GM12878 (cell line): Measurements from ENCODE around the gene BRF1. TPM values are rescaled to one million over a fixed set of nuclear protein-coding genes. Genes with fewer than 3 reads are reported as not detected.

Source experiments
- ATAC-seq: fragments of 200-7000 bp; cut with Tn5 transposase; 3 replicates; pipeline ENCODE4 v1.9.1; 2020; ENCODE audit warnings: mild to moderate bottlenecking, moderate library complexity
- BruUV-seq: library from RNA; stranded (reverse); fragments of 400-500 nt; replicated peaks from 2 replicates; lab custom pipeline; 2021; lab: Mats Ljungman, UMichigan
- CTCF ChIA-PET: fragments of 300-600 bp; sonication (Branson Sonifier 250); formaldehyde crosslinking; extraction: SDS; loops from one replicate; lab custom pipeline; 2021; ENCODE audit warnings: inconsistent platforms; lab: Yijun Ruan, JAX
- POLR2A ChIA-PET: fragments of 350-600 bp; formaldehyde crosslinking; extraction: SDS; loops from one replicate; lab custom pipeline; 2021; ENCODE audit warnings: inconsistent platforms; lab: Charles Lee
- RAD21 ChIA-PET: fragments of 300-600 bp; sonication (Branson Sonifier 250); formaldehyde crosslinking; loops from one replicate; lab custom pipeline; 2023; ENCODE audit warnings: antibody characterized with exemption; ENCODE audit not compliant: unreplicated experiment; lab: Charles Lee
- SMC1A ChIA-PET: fragments of 300-600 bp; sonication (Branson Sonifier 250); formaldehyde crosslinking; loops from one replicate; lab custom pipeline; 2023; ENCODE audit not compliant: unreplicated experiment, uncharacterized antibody; lab: Charles Lee
- DNase-seq: peaks from one replicate; pipeline ENCODE4 v3.0.0-alpha.2; 2011; ENCODE audit warnings: low read depth, low spot score
- FAIRE-seq: peaks from 3 replicates; lab custom pipeline; 2011; peaks lifted over from hg19 to GRCh38; lab: Jason Lieb, UNC
- H2AFZ ChIP-seq: 2 replicates; pipeline ENCODE4 v1.6.0; 2011; ENCODE audit warnings: low read depth, low read length, control low read depth; ENCODE audit not compliant: control insufficient read depth
- H3K27ac ChIP-seq: 2 replicates; pipeline ENCODE4 v1.5.1; 2011; ENCODE audit warnings: control low read depth; ENCODE audit not compliant: control insufficient read depth, insufficient read depth
- H3K27me3 ChIP-seq, 2 experiments: replicated peaks in 1 of 2; 2 replicates each; pipeline versions ENCODE4 v1.6.0 to v1.6.1; 2011; ENCODE audit warnings: low read length in 1 of 2; ENCODE audit not compliant: control insufficient read depth in 2 of 2, insufficient read depth in 2 of 2
- H3K36me3 ChIP-seq, 2 experiments: 2 replicates each; pipeline ENCODE4 v1.5.1; 2011; ENCODE audit warnings: low read length in 1 of 2; ENCODE audit not compliant: control insufficient read depth in 2 of 2, insufficient read depth in 2 of 2
- H3K4me1 ChIP-seq: 2 replicates; pipeline ENCODE4 v1.6.1; 2011; ENCODE audit warnings: mild to moderate bottlenecking, low read length, moderate library complexity, mixed read lengths; ENCODE audit not compliant: control insufficient read depth, insufficient read depth
- H3K4me2 ChIP-seq: 2 replicates; pipeline ENCODE4 v1.6.0; 2011; ENCODE audit warnings: control low read depth; ENCODE audit not compliant: control insufficient read depth, insufficient read depth
- H3K4me3 ChIP-seq: fragments of 200-600 bp; sonication (generic); 2 replicates; pipeline ENCODE4 v1.5.1; 2016
- H3K79me2 ChIP-seq: 2 replicates; pipeline ENCODE4 v1.6.0; 2011; ENCODE audit warnings: low read length; ENCODE audit not compliant: control insufficient read depth, insufficient read depth
- H3K9ac ChIP-seq: 2 replicates; pipeline ENCODE4 v1.8.0; 2011; ENCODE audit warnings: low read length, control low read depth, mixed read lengths; ENCODE audit not compliant: control insufficient read depth, insufficient read depth
- H3K9me3 ChIP-seq: replicated peaks from 3 replicates; pipeline ENCODE4 v1.5.1; 2011; ENCODE audit warnings: mild to moderate bottlenecking, low read length; ENCODE audit not compliant: control insufficient read depth, insufficient read depth
- H4K20me1 ChIP-seq: 2 replicates; pipeline ENCODE4 v1.6.0; 2011; ENCODE audit not compliant: control insufficient read depth, insufficient read depth
- CHD1 ChIP-seq: IDR thresholded peaks from 2 replicates; pipeline ENCODE4 v1.6.1; 2012; ENCODE audit warnings: low read depth, low read length, improper control_type of control experiment
- MEF2B ChIP-seq: fragments of 450-650 bp; IDR thresholded peaks from 2 replicates; pipeline ENCODE4 v1.6.1; 2018; ENCODE audit warnings: mild to moderate bottlenecking, moderate library complexity; ENCODE audit not compliant: partially characterized antibody, poor library complexity, severe bottlenecking
- MYB ChIP-seq: fragments of 150-350 bp; IDR thresholded peaks from 2 replicates; pipeline ENCODE4 v1.6.1; 2014; ENCODE audit warnings: mild to moderate bottlenecking, low read depth, low read length, borderline replicate concordance
- NR2C2 ChIP-seq: IDR thresholded peaks from 2 replicates; pipeline ENCODE4 v1.6.1; 2011; ENCODE audit warnings: borderline replicate concordance, low read depth; ENCODE audit not compliant: control insufficient read depth, insufficient read length
- POLR2A ChIP-seq: IDR thresholded peaks from 2 replicates; pipeline ENCODE4 v1.6.1; 2011; ENCODE audit warnings: low read depth, mild to moderate bottlenecking, low read length
- SREBF1 ChIP-seq: IDR thresholded peaks from 2 replicates; pipeline ENCODE4 v1.6.1; 2012; ENCODE audit warnings: mild to moderate bottlenecking, low read length
- YBX1 ChIP-seq: fragments of 450-650 bp; IDR thresholded peaks from 2 replicates; pipeline ENCODE4 v1.6.1; 2016; ENCODE audit warnings: antibody characterized with exemption
- ZNF207 ChIP-seq: fragments of 450-650 bp; IDR thresholded peaks from 2 replicates; pipeline ENCODE4 v1.6.1; 2014; ENCODE audit warnings: antibody characterized with exemption, mild to moderate bottlenecking, borderline replicate concordance
- ZNF622 ChIP-seq: fragments of 450-650 bp; IDR thresholded peaks from 2 replicates; pipeline ENCODE4 v1.6.1; 2017; ENCODE audit warnings: mild to moderate bottlenecking, inconsistent platforms
- WGBS: methylation state at CpG from one replicate; pipeline ENCODE4 v1.1.6; 2016; ENCODE audit warnings: low lambda C conversion rate; ENCODE audit not compliant: insufficient replicate concordance, insufficient coverage; ENCODE audit errors: missing lambda C conversion rate; 5-methylcytosine and 5-hydroxymethylcytosine counted together
- in situ Hi-C: fragments of 300-500 bp; cut with MboI; formaldehyde crosslinking; loops from 9 replicates; pipeline ENCODE4 v1.14.3; 2018; ENCODE audit warnings: mixed read lengths
- intact Hi-C: fragments of 100-400 bp; cut with micrococcal nuclease; formaldehyde crosslinking; loops from one replicate; pipeline ENCODE4 v1.14.2; 2022; ENCODE audit not compliant: unreplicated experiment
- polyA plus RNA-seq, 11 experiments: library from polyadenylated mRNA; depleted of rRNA in 4 of 11; unstranded in 6 of 11; stranded (reverse) in 5 of 11; fragments of >200 nt; fragmentation: Nextera tagmentation in 4 of 11; fragmentation: Illumina TruSeq in 1 of 11; extraction: Ambion mirVana in 4 of 11; extraction: Trizol in 1 of 11; gene quantifications; 1 replicate in 1 of 11; 2 replicates in 10 of 11; pipeline versions ENCODE4 v1.2.1 to v1.2.3, GENCODE V29; 2011 to 2016; ENCODE audit warnings: inconsistent platforms in 2 of 11, missing spikeins in 2 of 11, low read depth in 1 of 11
- total RNA-seq, 4 experiments: library from RNA; depleted of rRNA in 3 of 4; stranded (reverse); fragments of >200 nt in 3 of 4; fragmentation: Illumina TruSeq in 1 of 4; extraction: Trizol in 1 of 4; gene quantifications; 2 replicates each; pipeline versions ENCODE4 v1.2.1 to v1.2.3, GENCODE V29; 2013 to 2021
- TF ChIP-seq, protein P1 (sequence below): IDR thresholded peaks from 2 replicates; pipeline ENCODE4 v1.6.1; 2012; ENCODE audit warnings: improper control_type of control experiment, low read depth, low read length; ENCODE audit not compliant: insufficient replicate concordance

BRF1 gene
- total and polyA plus RNA-seq, 10 of the 15 experiments (the other 5 are each of a cell fraction or from before 2014, with no cell fraction given), result 0.21 to 33.5 (median 10.7) TPM

- Histone ChIP-seq H3K79me2 (no peaks in the 10 kb centered on the region; the same call in 1 of the 2 replicates), H3K27me3 (no peaks in the 10 kb centered on the region)
- intact Hi-C loops, result no loop called here
- FAIRE-seq, result no peak
- TF ChIP-seq CHD1, result no peak
- TF ChIP-seq, all 136 proteins: peak for 0
- Histone ChIP-seq H3K4me3 (no peak overlapping the region), H3K9ac (no peak overlapping the region), H4K20me1 (no peaks in the 10 kb centered on the region), H3K9me3 (no peaks in the 10 kb centered on the region), H3K36me3 (peaks cover 0 to 3% of the 10 kb centered on the region in 2 experiments; a peak in 3 of 4 replicates), H3K27ac (no peak overlapping the region), H3K4me1 (no peaks in the 10 kb centered on the region), H2AFZ (no peak overlapping the region), H3K4me2 (no peak overlapping the region)
- BruUV-seq, result no TSS peak
- ChIA-PET SMC1A (interaction anchor here (1.5 kb wide), 1 partner anchor 15 kb away, joined by 3 read pairs; no protein-coding TSS in a partner anchor), CTCF (no interaction called here), POLR2A (no interaction called here), RAD21 (no interaction called here)
- ATAC-seq (no peak), DNase-seq (no peak)
- in situ Hi-C loops, result no loop called here
- 91% methylated on average over 16 of the region's 16 CpGs for WGBS
Measured at GRCh38 chr14:105275267-105275946, 25.4 kb downstream of the BRF1 start.

- no peak for DNase-seq
- 95% methylated on average over 6 of the region's 6 CpGs for WGBS
- H2AFZ ChIP-seq, result no peak overlapping the region
- no peaks in the 10 kb centered on the region; the same call in 1 of the 2 replicates for H3K79me2 ChIP-seq
- peaks cover 0 to 2% of the 10 kb centered on the region in 2 experiments; a peak in 2 of 4 replicates for H3K36me3 ChIP-seq
- ChIA-PET POLR2A (no interaction called here), RAD21 (no interaction called here), SMC1A (interaction anchor here (1.5 kb wide), 1 partner anchor 14 kb away, joined by 3 read pairs; no protein-coding TSS in a partner anchor), CTCF (no interaction called here)
- H3K4me3 ChIP-seq, result no peak overlapping the region
- no peak overlapping the region for H3K9ac ChIP-seq
- H3K27me3 ChIP-seq, result no peaks in the 10 kb centered on the region
- TF ChIP-seq, protein P1, sequence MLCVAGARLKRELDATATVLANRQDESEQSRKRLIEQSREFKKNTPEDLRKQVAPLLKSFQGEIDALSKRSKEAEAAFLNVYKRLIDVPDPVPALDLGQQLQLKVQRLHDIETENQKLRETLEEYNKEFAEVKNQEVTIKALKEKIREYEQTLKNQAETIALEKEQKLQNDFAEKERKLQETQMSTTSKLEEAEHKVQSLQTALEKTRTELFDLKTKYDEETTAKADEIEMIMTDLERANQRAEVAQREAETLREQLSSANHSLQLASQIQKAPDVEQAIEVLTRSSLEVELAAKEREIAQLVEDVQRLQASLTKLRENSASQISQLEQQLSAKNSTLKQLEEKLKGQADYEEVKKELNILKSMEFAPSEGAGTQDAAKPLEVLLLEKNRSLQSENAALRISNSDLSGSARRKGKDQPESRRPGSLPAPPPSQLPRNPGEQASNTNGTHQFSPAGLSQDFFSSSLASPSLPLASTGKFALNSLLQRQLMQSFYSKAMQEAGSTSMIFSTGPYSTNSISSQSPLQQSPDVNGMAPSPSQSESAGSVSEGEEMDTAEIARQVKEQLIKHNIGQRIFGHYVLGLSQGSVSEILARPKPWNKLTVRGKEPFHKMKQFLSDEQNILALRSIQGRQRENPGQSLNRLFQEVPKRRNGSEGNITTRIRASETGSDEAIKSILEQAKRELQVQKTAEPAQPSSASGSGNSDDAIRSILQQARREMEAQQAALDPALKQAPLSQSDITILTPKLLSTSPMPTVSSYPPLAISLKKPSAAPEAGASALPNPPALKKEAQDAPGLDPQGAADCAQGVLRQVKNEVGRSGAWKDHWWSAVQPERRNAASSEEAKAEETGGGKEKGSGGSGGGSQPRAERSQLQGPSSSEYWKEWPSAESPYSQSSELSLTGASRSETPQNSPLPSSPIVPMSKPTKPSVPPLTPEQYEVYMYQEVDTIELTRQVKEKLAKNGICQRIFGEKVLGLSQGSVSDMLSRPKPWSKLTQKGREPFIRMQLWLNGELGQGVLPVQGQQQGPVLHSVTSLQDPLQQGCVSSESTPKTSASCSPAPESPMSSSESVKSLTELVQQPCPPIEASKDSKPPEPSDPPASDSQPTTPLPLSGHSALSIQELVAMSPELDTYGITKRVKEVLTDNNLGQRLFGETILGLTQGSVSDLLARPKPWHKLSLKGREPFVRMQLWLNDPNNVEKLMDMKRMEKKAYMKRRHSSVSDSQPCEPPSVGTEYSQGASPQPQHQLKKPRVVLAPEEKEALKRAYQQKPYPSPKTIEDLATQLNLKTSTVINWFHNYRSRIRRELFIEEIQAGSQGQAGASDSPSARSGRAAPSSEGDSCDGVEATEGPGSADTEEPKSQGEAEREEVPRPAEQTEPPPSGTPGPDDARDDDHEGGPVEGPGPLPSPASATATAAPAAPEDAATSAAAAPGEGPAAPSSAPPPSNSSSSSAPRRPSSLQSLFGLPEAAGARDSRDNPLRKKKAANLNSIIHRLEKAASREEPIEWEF, result no peak
- TF ChIP-seq POLR2A (no peak), CHD1 (no peak), YBX1 (no peak), SREBF1 (no peak), NR2C2 (no peak), ZNF622 (no peak), MYB (no peak), ZNF207 (no peak), MEF2B (no peak)
- H3K4me1 ChIP-seq, result no peaks in the 10 kb centered on the region
- in situ Hi-C loops (no loop called here), intact Hi-C loops (no loop called here)
- H4K20me1 ChIP-seq, result no peaks in the 10 kb centered on the region
- FAIRE-seq, result no peak
- ATAC-seq, result no peak
- H3K27ac ChIP-seq, result no peak overlapping the region
- no TSS peak for BruUV-seq
- H3K4me2 ChIP-seq, result no peak overlapping the region
- no peaks in the 10 kb centered on the region for H3K9me3 ChIP-seq
Measured at GRCh38 chr14:105274637-105275036, 26.2 kb downstream of the BRF1 start.
